NCI-H748 (cell line): ENCODE results near the gene DYNC1LI2.
A peak's percentile ranks its signal among the peaks of the same experiment; 100 is the strongest.
"Not testable (repeated sequence)": the region's sequence is repeated elsewhere in the genome, so short reads cannot be mapped to it uniquely, and the experiment has no call there.

Experiments
- DNase-seq: peaks from one replicate; lab custom pipeline; 2025; ENCODE audit not compliant: unreplicated experiment; lab: John Stamatoyannopoulos, UW

DYNC1LI2 gene

DNA sequence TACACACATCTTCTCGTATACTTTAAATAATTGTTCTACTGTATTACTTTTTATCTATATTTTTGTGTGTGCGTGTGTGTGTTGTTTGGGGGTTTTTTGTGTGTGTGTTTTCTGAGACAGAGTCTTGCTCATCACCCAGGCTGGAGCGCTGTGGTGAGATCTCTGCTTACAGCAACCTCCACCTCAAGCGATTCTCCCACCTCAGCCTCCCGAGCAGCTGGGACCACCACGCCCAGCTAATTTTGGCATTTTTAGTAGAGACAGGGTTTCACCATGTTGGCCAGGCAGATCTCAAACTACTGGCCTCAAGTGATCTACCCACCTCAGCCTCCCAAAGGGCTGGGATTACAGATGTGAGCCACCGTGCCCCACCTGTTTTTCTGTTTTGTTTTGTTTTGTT lies 53.4 kb downstream of the DYNC1LI2 start:
- DNase-seq = no peak

DNA sequence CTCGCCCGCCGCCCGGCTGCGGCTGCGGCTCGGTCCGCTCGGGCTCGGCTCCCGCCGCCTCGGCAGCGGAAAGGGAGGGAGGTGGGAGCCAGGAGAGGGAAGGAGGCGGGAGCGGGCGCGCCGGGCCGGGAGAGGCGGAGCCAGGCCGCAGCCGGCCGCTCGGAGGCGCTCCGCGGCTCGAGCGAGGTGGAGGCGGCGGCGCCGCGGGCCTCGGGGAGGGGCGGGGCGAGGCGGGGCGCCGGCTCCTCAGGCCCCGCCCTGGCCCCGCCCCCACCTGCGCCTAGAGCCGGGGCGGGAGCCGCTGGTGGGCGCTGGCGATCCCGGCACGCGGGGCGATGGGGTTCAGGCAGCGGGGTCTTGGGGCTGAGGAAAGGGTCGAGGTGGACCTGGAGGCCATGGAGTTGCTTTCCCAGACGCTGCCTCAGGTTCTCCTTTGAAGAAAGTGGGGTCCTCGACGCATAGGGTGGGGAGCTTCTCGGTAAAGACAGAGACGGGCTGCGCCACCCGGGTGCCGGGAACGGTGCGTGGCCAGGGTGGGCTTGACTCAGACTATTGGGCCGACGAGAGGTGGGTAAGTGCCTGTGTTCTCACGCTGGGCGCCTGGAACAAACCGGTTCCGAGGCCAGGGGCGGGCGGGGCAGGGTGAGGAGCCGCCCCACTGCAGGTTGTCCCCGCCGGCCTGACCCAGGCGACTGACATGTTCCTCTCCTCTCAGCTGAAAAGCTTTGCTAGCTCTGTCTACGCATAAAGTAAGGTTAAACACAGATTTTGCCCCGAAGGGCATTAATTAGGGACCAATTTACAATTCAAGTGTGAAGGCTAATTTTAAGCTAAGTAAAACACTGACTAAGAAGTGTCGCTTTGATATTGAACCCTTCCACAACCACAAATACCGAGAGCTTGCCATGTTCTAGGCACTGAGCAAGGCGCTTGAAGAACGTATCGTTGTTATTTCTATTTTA lies 54.5 kb downstream of the DYNC1LI2 start, which contains the start of gene CMTM4:
CMTM4 (minus strand) TSS at position 75 of the 962 bp plus-strand sequence. CDS start 218 bp downstream, outside the sequence.
- peak; percentile 83 for DNase-seq

DNA sequence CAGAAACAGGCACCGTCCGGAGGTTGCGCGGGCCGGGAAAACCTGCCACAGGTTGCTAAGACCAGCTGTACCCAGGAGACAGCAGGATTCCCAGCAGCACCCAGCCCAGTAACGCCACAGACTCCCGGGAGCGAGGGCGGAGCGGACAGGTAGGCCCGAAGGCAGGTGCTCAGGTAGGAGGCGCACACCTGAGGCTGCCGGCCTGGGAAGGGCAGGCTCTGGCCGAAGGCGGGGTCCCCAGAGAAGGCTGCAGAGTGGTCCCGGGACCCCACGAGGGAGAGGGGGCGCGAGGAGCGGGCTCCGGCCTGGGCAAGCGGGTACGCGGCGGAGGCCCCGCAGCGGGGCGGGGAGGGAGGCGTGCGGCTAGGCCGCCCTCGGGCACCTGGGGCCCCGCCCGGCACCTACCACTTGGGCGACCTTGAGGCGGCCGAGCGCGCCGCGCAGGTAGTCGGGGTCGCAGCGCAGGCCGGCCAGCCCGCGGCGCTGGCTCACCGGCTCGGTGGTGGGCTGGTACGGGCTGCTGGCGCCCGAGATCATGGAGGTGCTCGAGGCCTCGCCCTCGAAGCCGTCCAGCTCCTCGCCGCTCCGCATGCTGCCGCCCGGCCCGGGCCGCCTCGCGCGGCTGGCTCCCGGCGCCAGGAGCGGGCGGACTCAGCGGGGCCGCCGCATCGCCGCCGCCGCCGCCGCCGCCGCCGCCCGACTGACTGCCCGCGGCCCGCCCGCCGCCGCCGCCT lies 55.3 kb downstream of the DYNC1LI2 start:
- DNase-seq = peak; percentile 60

DNA sequence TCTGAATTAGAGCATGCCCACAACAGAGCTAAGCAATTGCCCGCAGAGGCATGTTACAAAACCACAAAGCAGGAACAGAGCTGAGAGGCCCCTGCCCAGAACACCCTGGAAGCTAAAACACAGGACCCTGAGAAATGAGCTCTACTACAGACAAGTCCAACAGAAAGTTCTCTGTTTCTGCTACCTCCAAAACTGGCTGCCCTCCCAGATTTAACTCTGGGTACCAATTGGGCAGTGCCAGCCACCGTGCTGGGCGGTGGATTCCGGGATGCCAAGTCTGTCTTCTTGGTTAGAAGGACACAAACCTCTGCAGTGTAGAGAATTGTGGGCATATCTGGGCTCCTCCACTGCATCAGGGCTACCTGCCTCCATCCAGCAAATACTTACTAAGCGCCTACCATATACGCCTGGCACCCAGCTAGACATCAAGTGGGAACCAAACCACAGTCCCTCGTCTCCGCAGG lies 55.9 kb downstream of the DYNC1LI2 start:
- DNase-seq = no peak

DNA sequence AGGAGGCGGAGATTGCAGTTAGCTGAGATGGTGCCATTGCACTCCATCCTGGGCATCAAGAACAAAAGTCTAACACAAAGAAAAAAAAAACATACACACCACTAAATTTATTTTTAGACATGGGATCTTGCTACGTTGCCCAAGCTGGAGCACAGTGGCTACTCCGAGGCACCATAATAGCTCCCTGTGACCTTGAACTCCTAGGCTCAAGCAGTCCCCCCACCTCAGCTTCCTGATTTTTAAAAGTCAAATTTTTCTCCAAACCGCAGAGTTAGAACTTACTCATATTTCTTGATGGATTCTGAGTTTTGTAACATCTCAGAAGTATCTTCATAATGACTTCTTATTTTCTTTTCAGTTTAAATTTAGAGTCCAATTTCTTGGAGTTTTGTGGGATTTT lies 58.3 kb downstream of the DYNC1LI2 start:
- no peak for DNase-seq

DNA sequence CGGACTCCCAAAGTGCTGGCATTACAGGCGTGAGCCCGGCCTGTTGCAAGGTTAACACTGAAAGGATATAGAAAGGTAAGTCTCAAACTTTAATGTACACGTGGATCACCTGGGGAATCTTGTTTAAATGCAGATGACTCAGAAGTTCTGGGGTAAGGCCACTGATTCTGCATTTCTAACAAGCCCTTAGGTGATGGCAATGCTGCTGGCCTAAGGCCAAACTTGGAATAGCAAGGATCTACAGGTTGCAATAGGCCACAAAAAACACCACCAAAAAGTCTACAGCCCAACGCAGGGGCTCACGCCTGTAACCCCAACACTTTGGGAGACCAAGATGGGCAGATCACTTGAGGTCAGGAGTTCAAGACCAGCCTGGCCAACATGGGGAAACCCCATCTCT lies 59.1 kb downstream of the DYNC1LI2 start:
- DNase-seq = no peak

DNA sequence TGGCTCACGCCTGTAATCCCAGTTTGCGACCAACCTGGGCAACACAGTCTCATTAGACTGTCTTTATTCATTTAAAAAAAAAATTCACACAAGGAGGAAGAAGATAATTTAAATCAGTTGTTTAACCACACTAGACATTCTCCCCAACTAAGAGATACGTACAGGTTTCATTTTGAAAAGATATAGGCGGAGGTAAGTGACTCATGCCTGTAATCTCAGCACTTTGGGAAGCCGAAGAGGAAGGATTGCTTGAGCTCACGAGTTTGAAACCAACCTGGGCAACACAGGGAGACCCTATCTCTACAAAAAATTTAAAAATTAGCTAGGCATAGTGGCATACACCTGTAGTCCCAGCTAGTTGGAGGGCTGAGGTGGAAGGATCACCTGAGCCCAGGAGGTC lies 60.2 kb downstream of the DYNC1LI2 start:
- DNase-seq = no peak

DNA sequence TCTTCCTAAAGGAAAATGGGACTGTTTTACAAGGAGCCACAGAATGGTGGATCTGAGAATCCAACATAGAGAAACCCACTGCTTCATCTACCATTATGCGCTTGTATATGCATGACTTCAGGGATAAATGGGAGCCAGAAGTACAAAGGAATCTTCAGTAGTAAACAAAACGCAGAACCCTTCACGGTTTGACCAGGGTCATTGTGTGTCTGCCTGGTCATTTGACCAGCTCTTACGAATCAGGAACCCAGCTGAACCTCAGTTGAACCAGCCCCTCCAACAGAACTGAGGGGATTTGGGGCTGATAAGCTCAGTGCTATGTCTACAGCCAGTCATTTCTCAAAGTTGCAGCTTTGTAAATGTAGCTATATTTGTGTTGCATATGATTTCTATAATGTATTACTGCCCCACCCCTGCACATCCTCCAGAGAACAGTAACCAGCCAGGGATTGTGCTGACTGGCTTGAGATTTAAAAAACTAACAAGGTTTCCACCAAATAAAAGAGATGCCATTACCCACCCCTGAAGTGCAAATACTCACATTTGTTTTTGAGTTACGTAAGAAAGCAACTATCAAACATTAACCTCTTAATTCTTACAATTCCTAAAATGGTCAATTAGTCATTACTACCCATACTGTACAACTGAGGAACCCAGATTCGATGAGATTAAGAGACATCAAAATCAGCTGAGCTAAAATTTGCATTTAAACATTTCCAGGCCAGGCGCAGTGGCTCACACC lies 61.1 kb downstream of the DYNC1LI2 start:
- no peak for DNase-seq

DNA sequence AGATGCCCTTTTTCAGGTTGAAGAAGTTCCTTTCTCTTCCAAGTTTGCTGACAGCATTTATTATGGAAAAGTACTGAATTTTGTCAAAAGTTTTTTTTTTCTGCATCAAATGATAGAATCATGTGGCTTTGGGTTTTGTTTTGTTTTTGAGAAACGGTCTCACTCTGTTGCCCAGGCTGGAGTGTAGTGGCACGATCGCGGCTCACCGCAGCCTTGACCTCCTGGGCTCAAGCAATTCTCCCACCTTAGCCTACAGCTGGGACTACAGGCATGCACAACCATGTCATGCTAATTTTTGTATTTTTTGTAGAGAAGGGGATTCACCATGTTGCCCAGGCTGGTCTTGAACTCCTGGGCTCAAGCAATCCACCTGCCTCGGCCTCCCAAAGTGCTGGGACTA lies 62.1 kb downstream of the DYNC1LI2 start:
- DNase-seq = no peak

DNA sequence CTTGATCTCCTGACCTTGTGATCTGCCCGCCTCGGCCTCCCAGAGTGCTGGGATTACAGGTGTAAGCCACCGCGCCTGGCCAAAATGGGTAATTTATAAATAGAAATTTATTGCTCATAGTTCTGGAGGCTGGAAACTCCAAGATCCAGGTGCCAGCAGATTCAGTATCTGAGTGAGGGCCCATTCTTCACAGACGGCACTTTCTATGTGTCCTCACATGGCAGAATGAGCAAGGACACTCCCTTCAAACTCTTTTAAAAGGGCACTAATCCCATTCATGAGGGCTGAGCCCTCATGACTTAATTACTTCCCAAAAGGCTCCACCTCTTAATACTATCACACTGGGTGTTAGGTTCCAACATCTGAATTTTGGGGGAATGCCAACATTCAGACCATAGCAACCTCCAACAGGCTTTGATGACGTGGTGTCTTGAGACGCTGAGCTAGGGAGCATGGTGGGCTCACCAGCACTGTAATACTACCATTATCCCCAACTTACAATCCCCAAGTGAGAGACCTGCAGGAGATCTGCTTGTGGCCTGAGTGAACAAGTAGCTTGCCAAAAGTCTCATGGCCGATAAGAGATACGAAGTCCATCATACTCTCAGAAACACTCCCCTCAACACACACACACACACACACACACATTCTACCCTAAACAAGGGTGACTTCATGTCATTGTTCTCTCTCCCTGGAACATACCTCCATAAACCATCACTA lies 63.3 kb downstream of the DYNC1LI2 start:
- no peak for DNase-seq

DNA sequence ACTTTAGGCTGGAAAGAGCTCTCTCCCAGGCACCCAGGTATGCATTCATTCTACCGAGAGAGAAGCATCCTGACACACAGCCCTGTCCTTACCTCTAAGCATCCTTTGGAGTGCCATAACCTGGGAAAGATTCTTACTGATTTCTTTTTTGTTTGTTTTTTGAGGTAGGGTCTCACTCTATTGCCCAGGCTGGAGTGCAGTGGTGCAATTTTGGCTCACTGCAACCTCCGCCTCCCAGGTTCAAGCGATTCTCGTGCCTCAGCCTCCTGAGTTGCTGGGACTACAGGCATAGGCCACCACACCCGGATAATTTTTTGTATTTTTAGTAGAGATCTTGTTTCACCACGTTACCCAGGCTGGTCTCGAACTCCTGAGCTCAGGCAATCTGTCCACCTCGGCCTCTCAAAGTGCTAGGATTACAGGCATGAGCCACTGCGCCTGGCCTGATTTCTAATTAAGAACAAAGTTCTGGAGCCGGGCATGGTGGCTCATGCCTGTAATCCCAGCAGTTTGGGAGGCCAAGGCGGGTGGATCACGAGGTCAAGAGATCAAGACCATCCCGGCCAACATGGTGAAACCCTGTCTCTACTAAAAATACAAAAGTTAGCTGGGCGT lies 65.8 kb downstream of the DYNC1LI2 start:
- DNase-seq = not testable (repeated sequence)

DNA sequence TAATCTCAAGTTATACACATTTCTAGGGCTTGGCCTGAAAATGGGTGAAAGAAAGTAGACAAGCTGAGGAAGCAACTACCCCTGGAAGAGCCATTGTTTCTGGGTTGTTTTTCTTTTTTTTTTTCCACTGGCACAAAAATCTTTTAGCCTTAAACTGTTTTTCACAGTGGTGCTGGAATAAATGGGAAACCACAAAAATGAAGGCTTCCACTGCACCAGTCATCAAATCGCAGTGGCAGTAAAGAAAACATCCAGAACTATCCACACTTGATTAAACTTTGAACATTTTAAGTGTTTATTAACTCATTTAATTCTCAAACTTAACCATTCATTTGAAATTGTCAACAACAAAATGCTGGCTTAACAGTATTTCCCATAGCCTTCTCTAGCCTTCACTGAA lies 69.1 kb downstream of the DYNC1LI2 start:
- DNase-seq = no peak

DNA sequence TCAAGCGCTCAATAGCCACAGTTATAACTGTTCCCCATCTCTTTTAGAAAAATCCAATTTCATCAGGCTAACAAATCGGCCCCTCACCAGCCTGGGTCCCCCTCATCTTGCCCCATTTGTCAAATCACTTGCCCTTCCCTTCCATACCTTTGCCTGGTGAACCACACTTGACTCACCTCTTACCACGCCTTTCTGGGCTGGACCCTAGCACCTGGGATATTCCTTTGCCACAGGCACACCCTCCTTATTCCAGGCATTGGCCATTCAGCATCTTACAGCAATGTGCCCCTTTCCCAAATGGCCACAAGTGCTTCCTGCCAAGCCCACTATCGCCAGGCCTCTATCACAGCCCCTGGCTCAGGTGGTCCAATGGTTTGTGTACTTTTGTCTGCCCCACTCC lies 69.7 kb downstream of the DYNC1LI2 start:
- no peak for DNase-seq

DNA sequence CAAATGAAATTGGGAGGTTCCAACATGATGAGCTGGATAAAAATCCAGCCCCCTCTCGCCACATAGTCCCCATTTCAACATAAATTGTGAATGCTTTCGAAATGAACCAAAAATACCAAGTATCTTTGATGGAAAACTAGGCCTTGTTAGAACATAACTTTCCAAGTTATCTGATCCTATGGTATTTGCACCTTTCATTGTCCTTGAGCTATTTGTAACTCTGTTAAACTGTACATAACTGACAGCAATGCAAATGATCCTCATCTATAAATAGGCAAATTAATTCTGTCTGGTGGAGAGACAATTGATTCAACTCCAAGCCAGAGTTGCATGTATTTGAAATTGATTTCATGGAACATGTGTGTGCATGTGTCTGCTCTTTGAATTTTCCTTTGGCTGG lies 73.1 kb downstream of the DYNC1LI2 start:
- no peak for DNase-seq

DNA sequence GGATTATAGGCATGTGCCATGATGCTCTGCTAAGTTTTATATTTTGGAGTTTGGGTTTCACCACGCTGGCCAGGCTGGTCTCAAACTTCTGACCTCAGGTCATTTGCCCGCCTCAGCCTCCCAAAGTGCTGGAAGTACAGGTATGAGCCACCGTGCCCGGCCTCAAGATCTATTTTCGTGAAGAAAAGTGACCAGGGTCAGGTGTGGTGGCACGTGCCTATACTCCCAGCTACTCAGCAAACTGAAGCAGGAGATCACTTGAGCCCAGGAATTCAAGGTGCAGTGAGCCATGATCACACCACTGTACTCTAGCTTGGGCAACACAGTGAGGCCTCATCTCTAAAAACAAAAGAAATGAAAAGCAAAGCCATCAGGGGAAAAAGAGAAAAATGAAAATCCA lies 73.6 kb downstream of the DYNC1LI2 start:
- no peak for DNase-seq

DNA sequence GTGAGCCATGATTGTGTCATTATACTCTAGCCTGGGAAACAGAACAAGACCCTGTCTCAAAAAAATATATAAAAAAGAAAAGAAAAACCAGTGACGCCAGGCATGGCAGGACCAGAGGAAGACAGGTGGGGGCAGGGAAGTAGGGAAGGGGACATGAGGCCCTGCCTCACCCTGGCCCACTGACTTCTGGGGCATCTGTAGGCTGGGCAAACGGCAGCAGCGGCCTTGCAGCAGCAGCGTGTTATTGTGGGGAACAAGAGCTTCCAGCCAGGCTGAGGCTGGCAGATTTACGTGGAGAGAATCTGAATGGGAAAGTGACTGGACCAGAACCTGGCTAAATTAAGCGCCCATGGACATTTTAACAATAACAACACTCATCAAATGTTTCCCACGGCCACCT lies 74.2 kb downstream of the DYNC1LI2 start:
- no peak for DNase-seq

DNA sequence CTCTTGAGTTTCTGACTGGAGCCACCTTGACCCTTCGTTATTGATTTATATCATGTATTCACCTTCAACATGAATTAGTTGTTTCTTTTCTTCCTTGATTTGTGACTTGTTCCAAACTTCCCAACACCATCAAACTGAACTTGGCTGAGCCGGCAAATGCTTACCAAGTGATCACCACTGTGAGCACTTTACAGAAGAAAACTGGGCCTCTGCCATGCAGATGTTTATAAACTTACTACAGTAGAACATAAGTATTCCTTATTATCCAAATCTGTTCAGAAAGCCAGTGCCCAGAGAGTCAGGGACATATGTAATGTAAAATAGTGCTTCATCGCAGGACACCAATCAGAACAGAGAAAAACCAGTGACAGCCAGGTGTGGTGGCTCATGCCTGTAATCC lies 74.8 kb downstream of the DYNC1LI2 start:
- no peak for DNase-seq

DNA sequence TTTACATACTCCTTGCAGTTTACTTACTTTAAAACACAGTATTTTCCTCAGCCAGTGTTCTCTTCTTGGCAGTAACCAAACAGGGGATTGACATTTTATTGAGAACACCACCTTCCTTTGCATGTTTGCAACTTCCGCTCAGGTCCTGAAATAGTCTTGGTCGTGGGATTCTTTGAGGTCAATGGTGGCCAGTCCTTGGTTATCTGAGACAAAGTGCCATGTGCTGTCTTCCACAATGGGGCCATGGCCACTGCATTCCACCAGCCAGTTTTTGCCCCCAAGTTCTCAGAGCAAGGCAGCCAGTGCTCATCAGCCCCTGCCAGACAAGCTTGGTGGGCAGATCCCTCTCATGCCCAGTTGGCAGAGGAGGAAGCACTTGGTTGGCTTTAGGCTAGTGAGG lies 77.7 kb downstream of the DYNC1LI2 start:
- no peak for DNase-seq
